Skin of body (tissue), 2 donors: ENCODE data around the gene SRP72. TPM values are rescaled to one million over a fixed set of nuclear protein-coding genes. Genes with fewer than 3 reads are reported as not detected.
"Not testable (repeated sequence)": the region's sequence is repeated elsewhere in the genome, so short reads cannot be mapped to it uniquely, and the experiment has no call there.

Source experiments
- DNase-seq: peaks from one replicate; lab custom pipeline; 2025; lab: John Stamatoyannopoulos, UW
- total RNA-seq: library from RNA; depleted of rRNA; stranded (reverse); fragments of >200 nt; gene quantifications from one replicate; pipeline ENCODE4 v1.2.3, GENCODE V29; 2014

The SRP72 gene
- total RNA-seq, 1 donor from 2014 or later = 50.5 TPM

DNA sequence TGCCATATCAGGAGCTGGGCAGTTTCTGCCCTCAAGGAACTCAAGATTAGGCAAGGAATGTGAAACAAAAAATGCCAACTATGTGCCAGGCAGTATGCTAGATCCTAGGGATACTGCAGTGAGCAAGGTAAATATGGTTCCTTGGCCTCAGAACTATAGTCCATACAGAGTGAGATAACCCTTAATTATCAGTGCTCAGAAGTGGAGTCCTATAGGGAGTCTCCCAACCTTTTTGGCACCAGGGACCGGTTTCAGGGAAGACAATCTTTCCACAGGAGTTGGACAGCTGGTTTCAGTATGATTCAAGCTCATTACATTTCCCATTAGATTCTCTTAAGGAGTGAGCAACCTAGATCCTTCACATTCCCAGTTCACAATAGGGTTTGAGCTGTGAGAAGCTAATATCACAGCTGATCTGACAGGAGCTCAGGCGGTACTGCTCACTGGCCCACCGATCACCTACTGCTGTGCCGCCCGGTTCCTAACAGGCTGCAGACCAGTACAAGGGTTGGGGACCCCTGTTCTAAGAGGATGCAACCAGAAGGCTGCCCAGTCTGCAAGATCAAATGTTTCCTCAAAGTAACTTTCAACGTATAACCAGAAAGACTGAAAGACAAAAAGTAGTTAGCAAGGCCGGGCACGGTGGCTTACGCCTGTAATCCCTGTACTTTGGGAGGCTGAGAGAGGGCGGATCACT is 1.7 kb upstream of the SRP72 start:
- DNase-seq = no peak

DNA sequence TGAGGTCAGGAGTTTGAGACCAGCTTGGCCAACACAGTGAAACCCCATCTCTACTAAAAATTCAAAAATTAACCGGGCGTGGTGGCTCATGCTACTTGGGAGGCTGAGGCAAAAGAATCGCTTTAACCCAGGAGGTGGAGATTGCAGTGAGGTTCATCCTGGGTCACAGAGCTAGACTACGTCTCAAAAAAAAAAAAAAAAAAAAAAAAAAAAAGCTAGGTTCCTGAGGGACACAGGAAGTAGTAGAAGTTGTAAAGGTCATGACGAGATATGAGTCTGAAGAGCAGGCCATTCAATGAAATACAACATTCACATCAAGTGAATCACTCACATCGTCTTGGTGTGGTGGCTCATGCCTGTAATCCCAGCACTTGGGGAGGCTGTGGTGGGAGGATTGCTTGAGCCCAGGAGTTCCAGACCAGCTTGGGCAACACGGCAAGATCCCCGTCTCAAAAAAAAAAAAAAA is 1.1 kb upstream of the SRP72 start:
- DNase-seq = not testable (repeated sequence)

- DNase-seq = peak; percentile 40
Measured at GRCh38 chr4:56466910-56467283, 520 bp upstream of the SRP72 start.

GRCh38 chr4:56468097-56468422 is 643 bp downstream of the SRP72 start:
- DNase-seq = no peak

GRCh38 chr4:56469489-56470210 is 2.2 kb downstream of the SRP72 start:
- no peak for DNase-seq

DNA sequence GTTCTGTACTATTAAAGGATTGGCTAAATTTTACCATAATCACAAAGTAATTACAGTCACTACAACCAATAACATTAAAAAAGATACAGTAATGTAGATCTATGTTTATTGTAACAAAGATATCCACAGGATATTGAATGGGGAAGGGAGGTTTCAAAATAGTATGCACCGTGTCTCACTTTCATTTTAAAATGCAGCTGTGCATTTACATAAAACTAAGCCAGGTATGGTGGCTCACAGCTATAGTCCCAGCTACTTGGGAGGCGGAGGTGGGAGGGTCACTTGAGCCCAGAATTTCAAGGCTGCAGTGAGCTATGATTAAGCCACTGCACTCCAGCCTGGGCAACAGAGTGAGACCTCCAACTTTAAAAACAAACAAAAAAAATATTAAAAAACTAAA is 8.5 kb downstream of the SRP72 start:
- no peak for DNase-seq

- DNase-seq = no peak
Measured at GRCh38 chr4:56477192-56477702, 9.8 kb downstream of the SRP72 start.

DNA sequence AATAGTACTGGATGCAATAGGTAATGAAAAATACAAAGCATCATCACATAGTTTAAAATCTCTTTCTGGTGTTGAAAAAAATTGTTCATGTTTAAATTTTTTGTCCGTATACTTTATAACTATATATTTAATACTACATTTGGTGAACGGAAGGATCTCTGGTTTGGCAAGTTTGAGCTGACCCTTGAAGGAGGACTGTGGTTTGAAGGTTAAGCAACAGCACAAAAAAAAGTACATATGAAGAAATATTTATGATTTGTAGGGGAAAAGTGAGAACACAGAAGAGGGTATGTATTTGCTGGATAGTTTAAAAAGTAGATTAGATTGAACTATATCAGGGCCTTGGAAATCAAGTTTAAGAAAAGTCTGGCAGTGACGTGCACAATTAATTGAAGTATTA is 13.3 kb downstream of the SRP72 start:
- DNase-seq = no peak

DNA sequence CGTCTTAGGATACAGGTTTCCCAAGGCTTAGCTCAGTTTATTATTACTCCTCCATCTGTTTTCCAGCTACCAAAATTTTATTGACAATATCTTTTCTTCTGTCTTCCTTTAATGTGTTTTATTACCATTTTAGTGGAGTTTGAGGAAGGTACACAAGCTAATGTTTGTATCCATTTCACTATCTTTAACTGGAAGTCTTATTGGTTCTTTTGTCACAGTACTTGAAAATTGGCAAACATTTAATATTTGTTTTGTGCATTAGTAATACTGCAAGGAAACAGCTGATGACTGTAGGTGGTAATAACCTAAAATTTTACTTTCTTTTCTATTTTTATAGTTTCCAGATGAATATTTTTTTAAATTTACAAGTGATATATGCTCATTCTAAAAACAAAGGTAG is 28.8 kb downstream of the SRP72 start:
- DNase-seq = no peak

DNA sequence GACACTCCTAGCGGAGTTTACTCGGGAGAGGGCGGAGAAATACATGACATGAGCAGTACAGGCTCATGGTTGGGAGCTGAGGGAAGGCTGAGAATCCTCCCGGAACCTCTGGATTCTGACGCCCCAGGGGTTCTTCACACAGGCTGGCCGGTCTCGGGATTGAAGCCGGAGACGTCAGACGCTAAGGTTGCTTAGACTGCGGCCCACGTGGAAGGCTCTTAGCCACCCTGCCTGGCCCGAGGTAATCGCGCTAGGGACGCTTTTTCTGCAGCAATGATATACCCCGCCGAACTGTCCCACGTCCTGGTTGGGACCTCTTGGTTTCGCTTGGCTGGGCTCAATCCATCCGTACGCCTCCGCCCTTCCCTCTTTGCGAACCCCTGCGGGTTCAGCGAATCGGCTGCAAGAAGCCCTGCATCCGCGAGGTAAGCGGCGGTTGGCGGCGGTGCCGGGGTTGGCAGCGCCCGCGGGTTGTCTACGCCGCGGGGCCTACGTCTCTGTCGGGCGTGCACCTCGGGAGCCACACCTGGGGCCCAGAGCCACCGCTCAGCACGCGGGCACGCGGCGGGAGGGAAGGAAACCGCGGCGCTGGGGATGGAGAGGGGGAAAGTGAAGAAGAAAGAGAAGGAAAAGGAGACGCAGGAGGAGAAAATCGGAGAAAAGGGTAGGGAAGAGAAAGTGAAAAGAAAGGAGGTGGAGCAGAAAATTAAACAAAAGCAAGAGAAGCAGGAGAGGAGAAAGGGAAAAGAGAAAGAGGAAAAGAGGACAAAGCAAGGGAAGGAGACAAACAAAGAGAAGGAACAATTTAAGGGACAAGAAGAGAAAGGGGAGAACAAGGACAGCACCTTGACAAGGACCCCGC is 38.1 kb downstream of the SRP72 start, which contains the start of gene ARL9:
ARL9 (plus strand) TSS at position 523 of the 862 bp plus-strand sequence; CDS start at position 595, 72 bp downstream.
- no peak for DNase-seq

- DNase-seq = no peak
Measured at GRCh38 chr4:56511098-56511497, 43.7 kb downstream of the SRP72 start.

DNA sequence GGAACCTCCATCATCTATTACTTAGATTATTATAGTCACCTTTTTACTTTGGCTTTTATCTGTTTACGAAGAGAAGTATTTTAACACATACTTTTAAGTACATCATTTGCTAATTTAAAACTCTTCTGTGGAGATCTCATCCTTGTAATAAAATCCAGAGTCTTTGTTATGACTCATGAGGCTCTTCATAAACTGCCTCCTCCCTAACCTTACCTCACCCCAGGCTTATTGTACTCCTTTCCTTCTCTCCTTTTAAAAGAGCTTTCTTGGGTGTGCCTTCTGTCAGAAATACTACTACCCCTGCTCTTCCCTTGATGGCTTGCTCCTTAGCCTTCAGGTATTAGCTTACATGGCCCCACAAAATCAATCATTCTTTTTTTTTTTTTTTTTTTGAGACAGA is 44.7 kb downstream of the SRP72 start:
- no peak for DNase-seq

GRCh38 chr4:56513517-56513916 is 46.1 kb downstream of the SRP72 start:
- DNase-seq = no peak

DNA sequence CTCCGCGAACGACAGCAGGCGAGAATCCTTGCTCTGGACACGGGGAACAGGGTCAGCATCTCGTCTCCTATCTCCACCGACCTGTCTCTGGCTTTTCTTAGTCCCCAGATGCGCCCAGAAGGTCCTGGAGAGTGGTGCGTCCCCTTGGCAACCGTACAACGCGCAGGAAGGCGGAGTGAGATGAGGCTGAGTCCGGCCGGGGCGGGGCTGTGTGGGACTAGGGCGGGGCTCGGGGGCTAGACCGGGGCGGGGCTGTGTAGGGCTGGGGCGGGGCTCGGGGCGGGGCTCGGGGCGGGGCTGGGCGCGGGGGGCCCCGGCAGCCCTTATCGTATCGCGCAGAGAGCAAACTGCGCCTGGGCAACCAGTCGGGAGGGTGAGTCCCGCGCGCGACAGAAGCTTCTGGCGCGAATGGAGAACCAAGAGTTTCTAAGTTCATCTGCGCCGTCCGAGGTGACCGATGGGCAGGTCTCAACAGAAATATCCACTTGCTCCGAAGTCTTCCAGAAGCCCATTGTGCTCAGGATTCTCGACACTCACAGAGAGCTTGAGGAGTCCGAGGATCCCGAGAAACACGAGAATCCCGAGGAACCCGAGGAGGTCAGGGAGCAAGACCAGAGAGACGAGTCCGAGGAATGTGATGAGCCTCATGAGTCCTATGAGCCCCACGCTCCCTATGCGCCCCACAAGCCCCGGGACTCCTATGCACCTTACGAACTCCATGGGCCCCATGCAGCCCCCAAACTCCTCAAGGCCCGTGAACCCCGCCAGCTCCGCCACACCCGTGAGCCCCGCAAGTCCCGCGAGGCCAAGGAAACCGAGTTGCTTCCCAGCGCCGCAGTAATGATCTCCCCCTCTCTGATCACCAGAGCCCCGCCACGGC is 63.1 kb downstream of the SRP72 start:
- peak; percentile 61 for DNase-seq

- no peak for DNase-seq
Measured at GRCh38 chr4:56531149-56531770, 63.8 kb downstream of the SRP72 start.

DNA sequence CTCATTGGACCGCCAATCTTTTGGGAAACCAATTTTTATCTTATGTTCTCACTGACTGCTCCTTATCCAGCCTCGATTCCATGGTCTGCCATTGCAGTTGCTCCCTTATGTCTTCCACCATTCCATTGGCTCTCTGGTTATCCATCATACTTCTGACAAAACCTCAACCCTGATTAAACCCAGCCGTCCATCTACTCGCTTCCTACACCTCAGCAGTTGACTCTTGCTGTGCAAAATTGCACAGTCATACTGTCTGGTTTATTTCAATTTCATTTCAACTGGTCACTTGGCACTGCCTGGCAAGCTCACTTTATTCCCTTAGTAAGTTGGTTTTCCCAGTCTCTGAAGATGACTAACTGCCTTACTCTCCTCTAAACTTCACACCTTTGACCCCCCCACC is 64.4 kb downstream of the SRP72 start:
- no peak for DNase-seq

GRCh38 chr4:56532239-56532638 is 64.8 kb downstream of the SRP72 start:
- no peak for DNase-seq

GRCh38 chr4:56535915-56536314 is 68.5 kb downstream of the SRP72 start:
- DNase-seq = no peak

GRCh38 chr4:56537147-56537546 is 69.7 kb downstream of the SRP72 start:
- no peak for DNase-seq

GRCh38 chr4:56540826-56541225 is 73.4 kb downstream of the SRP72 start:
- DNase-seq = no peak
